AG08395 (cell line): ENCODE measurements around the gene PRPS1.
"Not testable (repeated sequence)": the region's sequence is repeated elsewhere in the genome, so short reads cannot be mapped to it uniquely, and the experiment has no call there.

Experiments
- DNase-seq: peaks from one replicate; pipeline ENCODE4 v3.0.0; 2012; ENCODE audit warnings: mixed read lengths, low spot score

PRPS1 gene

DNA sequence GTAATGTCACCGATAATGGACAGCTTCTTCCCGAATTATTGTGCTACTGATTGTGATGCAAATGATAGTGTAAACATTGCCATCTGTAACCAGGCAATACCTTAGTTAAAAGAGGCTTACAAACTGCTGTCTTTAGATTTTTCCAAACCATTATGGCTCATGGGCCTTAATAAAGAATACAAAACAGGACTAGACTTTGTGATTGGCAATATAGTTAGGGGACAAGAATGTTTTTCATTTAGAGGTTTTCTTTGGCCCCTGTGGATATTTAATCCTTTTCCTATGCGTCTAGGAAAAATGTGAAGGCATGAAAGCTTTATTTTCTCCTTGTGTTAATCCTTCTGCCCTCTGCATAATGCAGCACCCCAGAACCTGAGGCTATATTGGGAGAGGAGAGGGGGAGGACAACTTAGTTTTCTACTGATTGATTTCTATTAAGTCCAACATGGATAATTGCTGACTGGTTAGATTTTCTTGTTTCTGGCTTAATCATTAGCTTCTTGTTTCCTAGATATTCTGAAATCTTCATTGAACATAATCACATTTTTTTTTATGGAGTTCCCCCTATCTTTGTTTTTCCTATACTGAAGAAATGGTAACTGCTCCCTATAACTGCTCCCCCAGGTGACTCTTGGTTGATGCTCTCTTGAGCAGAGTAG lies 1.9 kb downstream of the PRPS1 start:
- no peak for DNase-seq

DNA sequence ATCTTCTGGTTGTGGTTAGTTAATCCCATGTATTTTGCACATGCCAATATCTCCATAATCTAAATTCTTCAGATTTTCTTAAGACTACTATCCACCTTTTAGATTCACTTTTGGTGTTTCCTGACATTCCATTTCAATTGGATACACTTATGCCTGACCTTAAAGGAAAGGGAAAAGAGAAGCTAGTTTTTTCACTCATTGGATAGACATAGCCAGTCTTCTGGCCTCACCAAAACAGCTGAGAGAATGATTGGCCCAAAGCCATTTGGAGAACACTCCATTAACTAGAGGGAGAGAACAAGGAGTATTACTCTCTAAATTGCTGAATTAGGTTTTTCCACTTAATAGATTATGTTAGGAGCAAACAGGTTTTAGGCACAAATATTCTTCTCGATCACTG lies 4.0 kb downstream of the PRPS1 start:
- DNase-seq: no peak

DNA sequence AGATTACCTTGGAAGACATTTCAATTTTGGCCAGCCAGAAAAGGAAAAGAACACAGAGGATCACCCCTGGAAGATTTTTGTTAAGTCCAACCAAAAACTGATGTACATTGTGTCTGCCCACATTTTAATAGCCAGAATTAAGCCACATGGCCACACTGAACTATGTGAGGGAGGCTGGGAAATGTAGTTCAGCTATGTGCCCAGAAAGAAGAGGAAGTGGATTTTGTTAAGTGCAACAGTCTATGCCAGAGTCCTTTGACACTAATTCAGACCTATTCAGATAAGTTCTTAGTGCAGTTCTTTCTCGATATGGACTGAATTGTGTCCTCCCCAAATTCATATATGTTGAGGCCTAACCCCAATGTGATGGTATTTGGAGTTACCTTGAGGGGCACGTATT lies 18.4 kb downstream of the PRPS1 start:
- DNase-seq: no peak

DNA sequence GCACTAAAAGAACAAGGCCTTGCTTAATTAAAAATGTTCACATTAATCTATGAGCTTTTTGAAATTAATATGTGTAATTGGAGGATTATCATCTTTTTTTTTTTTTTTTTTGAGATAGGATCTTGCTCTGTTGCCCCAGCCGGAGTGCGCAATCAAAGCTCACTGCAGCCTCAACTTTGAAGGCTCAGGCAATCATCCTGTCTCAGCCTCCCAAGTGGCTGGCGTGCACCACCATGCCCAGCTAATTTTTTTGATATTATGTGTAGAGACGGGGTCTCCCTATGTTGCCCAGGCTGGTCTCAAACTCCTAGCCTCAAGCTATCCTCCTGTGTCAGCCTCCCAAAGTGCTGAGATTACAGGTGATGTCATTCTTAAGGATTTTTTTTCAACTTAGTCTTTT lies 20.0 kb downstream of the PRPS1 start:
- DNase-seq: no peak

DNA sequence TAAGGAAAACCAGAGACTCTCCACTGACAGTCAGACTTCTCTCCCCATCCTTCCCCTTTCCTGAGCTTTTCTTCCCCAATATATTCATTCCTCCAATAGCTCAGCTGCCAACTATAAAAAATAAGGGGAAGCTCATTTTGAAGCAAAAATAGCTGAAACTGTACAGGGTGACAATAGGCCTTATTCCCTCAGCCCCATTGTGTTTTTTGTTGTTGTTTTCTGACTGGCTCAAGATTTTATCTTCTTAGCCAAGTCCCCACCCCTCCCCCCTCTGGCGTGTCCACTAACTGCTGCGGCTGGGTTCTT lies 26.2 kb downstream of the PRPS1 start:
- no peak for DNase-seq

DNA sequence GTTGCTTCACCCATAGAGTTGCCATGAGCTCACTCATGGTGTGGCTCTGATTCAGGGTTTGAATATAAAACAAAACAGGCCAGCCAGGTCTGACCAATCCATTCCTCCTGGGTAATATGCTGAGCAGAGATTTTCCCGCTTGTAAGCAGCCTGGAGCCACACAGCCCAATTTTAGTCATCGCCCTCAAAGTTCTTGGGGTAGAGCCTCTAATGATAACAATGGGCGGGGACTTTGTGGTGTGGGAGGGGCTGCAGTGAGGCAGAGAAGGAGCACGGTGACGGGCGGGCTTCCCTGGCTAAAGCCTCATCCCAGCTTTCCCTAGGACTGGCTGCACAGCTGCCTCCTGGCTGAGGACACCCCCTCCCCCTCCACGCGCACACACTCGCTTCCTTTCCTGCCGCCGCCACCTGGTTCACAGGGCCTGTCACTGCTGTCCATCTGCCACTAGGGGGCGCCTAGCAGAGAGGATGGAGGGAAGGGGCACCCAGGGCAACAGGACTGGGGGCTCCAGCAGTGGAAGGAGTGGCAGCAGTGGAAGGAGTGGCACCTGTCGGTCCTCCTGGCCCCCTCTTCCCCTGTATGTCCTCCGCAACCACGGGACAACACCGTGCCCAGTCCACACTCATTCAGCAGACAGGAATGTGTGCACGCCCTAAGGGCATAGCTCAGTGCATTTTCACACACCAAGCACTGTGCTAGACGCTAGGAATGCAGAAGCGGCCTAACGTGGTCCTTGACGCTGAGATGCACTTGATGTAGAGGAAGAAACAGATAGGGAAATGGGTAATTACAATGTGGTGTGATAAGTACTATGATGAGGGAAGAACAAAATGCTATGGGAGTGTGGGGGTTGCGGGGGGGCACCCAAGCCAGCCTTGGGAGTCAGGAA lies 26.8 kb downstream of the PRPS1 start:
- peak; percentile 74 for DNase-seq

DNA sequence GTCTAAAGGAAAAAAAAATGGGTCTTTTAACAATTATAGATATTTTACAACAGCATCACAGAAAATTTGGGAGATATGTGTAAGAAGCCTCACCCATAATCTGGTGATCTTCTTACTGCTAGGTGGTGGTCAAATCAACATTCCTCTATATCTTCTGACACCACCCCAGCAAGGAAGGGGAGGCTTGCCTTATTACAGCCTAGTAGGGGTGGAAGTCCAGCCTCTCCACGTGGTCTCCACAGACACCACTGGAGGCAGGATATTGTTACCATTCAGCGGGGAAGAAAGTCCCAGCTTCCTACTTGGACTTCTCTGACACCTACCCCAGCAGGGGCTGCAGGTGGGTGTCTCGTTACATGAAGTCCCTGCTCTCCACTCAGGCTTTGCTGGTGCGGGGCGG lies 28.7 kb downstream of the PRPS1 start:
- DNase-seq: no peak

DNA sequence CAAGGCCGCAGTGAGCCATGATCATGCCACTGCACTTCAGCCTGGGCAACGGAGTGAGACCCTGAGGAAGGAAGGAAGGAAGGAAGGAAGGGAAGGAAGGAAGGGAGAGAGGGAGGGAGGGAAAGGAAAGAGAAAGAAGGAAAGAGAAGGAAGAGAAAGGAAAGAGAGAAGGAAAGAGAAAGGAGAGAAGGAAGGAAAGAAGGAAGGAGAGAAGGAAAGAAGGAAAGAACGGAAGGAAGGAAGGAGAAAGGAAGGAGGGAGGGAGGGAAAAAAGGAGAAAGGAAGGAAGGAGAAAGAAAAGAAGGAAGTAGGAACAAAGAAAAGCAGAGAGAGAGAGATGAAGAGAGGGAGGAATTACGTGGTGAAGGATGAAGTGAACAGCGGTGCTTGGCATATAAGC lies 30.4 kb downstream of the PRPS1 start:
- no peak for DNase-seq

DNA sequence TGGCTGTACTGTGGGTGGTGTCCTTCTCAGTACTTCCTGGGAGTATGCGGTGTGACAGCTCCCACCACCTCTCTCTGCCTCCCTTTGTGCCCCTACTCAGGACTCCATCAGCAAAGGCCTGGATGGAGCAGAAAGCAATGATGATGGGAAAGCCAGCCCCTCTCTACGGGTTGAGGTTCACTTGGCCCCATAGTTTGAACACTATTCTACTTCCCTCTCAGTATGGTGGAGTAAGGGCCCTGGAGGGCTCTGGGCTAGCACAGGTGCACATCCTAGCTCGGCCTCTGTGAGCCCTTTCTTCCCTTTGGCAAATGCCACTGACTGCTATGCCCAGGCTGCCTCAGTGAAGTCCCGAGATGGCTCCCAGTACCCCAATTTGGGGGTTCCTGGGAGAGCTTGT lies 31.0 kb downstream of the PRPS1 start:
- no peak for DNase-seq

DNA sequence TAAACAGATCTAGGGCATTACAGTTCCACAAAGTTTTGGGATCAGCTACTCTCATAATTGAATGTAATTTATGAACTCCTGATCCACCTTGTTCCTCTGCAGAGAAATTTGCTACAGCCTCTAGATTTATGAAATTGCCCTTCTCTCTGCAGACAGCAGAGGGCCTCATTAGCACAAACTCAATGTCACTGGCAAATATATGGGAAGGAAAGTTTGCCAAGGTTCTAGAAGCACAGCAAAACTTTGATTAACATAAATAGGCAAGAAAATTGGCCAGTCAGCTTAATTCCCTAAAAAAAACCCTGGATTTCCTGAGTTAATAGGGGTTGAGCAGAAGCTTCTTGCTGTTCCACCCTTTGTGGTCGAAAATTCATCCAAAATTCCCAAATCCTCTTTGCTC lies 31.5 kb downstream of the PRPS1 start:
- peak; percentile 35 for DNase-seq

DNA sequence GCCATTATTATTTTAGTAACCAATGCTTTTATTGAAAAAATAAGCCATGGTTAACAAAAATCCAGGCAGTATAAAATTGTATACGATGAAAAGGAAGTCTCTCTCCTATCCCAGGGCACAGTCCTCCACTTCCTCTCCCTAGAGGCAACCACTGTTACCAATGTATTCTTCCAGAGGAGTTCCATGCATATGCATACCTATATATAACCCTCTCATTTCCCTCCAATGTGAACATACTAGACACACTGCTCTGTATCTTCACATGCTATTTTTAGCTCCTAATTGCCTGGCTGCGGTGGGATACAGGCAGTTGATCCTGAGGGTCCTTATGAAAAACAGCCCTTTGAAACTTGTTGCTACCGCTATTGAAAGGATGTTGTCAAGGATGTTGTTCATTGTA lies 33.8 kb downstream of the PRPS1 start:
- DNase-seq: no peak

DNA sequence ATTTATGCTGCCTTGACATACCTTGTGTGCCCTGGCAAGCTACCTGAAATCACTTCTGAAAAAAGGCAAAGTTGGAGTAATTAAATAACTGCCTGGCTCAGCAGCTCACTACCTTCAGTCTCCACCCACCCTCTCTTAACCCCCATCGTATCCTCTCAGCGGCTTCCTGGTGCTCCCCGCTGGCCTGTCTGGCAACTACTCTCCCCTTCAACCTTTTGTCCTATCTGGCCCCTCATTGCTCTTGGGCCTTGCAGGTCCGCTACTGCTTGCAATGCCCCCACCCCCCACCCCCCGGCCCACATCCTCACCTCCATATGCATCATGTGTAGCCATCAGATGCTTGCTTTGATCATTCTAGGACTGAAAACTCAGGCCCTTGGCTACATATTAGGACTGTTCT lies 34.5 kb downstream of the PRPS1 start:
- no peak for DNase-seq

DNA sequence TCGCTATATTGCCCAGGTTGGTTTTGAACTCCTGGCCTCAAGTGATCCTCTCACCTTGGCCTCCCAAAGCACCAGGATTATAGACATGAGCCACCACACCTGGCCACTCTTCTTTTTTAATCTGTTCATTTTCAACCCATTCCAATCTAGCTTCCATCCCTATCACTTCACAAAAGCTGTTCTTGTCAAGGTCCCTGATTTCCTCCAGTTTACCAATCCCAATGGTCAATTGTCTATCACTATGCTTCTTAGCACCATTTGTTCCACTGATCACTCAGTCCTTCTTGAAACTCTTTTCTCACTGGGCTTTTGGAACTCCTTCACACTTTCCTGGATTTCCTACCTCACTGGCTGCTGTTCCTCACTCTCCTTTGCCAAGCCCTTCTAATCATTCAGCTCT lies 38.6 kb downstream of the PRPS1 start:
- no peak for DNase-seq

DNA sequence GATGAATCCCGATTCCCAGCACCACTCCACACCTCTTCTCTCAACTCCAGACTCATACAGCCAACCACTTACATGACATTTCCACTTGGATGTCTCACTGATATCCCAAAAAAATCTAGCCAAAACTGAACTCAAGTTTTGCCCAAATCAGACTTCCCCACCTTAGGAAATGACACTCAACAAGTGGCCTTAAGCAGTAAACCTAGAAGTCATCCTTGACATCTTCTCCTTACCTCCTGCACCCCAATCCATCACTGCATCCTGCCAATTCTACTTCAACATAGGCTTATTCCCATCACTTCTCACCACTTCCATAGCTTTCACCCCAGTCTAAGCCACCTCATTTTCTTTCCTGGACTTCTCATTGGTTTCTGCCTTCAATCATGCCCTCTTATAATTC lies 39.1 kb downstream of the PRPS1 start:
- no peak for DNase-seq

DNA sequence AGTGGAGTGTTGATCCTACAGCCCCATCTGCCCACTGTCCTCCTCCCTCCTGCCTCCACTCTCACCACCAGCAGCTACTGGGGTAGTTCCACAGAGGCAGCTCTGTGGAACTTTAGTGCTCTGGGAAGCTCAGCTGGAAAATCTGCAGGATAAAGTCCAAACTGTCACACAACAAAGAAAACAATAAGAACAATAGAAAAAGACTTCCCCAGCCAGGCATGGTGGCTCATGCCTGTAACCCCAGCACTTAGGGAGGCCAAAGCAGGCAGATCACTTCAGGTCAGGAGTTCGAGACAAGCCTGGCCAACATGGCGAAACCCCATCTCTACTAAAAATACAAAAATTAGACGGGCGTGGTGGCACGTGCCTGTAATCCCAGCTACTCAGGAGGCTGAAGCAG lies 40.4 kb downstream of the PRPS1 start:
- DNase-seq: not testable (repeated sequence)

DNA sequence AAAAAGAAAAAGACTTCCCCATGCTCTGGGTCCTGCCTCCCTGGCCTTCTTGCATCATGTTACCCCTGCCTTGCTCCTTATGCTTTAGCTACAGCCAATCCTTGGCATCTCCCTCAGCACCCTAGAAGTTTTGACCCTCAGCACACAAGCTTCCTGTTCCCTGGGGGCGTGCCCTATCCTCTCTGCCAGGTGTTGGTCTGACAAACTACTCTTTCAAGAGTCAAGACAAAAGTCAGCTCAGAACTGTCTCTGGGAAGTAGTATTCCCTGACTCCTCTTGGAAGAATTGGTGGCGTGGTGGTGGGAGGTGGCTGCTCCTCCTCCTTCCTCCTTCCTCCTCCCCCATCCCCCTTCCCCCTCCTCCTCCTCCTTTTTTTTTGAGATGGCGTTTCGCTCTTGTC lies 41.0 kb downstream of the PRPS1 start:
- no peak for DNase-seq

DNA sequence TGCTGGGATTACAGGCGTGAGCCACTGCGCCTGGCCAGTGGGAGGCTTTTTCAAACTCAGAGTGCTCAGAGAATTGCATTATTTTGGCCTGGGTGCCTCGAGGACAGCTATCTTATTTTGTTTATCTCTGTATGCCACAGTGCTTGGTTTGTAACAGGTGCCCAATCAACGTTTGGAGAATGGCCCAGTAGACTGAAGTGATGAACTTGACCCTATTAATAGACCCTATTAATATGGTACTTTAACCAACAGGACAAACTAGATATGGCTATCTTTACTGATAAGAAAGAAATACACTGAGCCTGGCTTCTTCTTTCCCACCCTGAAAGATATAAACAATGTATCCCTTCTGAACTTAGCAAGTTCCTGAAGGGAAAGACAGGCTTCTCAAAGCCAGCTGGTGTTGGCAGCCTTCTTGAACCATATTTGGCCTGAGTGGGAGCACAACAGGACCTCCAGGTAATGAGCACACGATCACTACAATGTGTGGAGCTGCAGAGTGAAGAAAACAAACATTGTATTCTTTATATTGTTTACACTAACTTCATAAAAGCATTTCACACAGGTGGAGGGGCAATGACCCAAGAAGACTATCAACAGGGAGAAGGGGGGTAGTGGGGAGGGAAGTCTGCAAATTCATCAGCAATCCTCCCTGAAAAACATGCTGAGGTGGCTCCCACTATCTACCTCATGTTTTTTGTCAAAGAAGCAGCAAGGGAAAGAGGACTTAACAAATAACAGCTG lies 41.7 kb downstream of the PRPS1 start:
- DNase-seq: no peak

DNA sequence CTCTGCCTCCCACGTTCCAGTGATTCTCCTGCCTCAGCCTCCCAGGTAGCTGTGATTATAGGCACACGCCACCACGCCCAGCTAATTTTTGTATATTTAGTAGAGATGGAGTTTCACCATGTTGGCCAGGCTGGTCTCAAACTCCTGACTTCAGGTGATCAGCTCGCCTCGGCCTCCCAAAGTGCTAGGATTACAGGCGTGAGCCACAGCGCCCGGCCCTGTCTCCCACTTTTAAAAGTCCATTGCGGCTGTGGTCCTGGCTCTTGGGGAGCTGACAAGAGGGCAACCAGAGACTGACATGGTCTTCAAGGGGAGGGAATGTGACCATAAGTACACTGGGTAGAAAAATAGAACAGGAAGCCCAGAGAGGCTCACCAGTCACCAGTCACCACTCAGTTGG lies 42.9 kb downstream of the PRPS1 start:
- not testable (repeated sequence) for DNase-seq

DNA sequence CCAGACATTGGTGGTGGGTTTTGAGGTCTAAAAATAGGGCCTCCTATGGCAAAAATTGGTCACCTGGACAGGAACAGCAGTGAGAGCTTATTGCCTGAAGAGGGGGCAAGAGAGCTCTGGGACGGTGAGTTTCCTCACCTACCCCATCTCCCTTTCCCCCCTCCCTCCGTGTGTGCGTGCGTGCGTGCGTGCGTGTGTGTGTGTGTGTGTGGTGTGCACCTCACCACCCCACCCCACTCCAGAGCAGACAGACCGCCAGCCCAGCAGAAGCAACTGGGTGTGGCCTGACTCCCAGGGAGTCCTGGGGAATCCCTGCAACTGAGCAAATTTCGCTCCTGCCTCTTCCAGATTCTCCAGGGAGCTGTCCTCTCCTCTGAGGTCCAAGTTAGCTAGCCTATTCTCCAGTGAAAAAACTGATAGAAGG lies 44.7 kb downstream of the PRPS1 start:
- peak; percentile 38 for DNase-seq

DNA sequence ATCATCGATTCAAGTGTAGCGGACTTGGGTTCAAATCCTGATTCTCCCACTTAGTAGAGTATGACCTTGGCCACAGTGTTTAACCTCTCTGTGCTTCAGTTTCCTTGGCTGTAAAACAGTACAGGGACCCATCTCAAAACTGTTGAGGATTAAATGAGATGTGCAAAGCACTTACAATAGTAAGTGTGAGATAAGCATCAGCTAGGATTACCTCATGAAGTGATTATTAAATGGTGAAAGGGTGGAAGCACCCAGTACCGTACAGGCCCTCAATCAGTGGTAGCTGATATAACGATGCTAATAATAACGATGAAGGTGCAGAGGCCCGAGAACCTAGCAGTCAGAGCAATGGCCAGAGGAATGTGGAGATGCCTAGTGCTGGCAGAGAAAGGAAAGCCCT lies 45.1 kb downstream of the PRPS1 start:
- DNase-seq: no peak

DNA sequence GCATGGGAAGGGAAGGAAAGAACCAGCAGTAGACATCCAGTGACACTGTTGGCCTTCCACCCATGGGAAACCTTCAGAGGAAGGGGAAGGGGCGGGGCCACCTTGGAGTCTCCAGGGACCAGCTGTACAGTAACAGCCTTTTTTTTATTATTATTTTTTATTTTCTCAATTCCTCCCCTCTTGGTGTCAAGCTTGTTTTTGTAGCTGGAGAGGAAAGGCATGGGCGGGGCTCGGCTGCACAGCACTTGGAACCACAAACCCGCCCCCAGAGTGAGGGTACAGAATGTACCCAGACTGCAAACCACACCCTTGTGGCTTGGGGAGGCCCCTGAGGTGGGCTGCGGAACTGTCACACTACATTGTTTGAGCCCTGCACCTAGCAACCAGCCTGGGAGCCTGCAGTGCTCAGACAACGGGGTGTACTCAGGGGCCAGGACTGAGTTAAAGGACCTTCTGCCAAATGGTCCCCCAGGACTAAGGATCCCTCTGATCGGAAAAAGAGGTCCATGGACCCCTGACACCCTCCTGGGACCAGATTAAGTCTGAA lies 45.7 kb downstream of the PRPS1 start:
- DNase-seq: no peak

DNA sequence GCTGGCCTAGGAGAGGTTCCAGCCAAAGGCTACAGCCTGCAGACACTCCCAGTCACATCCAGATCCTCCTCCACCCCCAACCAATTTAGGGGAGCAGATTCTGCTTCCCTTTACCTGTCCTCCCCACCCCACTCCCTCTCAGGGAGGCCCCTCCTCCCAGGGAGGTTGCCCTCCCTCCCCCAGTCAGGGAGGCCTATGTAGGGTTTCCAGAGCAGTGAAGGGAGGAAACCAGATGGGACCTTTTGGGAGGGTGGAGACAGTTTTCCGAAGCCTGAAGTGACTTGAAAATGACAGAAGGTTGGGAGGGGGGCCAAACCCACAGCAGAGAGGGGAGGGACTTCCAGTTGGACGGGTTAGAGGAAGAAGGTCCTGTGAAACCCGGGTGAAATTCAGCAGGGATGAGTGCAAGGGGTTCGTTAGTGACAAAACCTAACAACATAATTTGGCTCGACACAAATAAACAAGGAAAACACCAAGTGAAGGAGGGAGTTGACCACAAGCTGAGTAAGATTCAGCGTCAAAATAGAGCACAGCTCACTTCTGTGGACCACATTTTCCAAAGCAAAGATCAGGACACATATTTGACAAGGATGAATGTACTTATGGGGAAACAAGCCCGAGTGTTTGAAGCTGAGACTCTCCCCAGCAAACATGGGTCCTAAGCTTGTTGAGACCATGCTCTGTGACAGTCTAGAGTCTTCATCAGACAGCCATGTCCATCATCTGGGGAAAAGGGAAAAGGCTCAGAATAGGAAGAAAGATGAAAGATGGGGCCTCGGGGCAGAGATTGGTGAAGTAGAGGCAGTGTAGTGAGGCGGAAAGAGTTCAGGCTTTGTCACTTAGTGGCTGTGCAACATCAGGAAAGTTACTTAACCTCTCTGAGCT lies 46.4 kb downstream of the PRPS1 start:
- DNase-seq: peak; percentile 39
